Kidney (tissue), 14 donors: ENCODE results near the gene PLCB4. TPM values are rescaled to one million over a fixed set of nuclear protein-coding genes. Genes with fewer than 3 reads are reported as not detected.

Experiments
- DNase-seq, 5 donors: peaks; one replicate each; pipeline ENCODE4 v3.0.0-alpha.2; 2013 to 2020
- FAIRE-seq: peaks from 2 replicates; lab custom pipeline; 2012; peaks lifted over from hg19 to GRCh38; lab: Jason Lieb, UNC
- H3K27ac ChIP-seq, 2 donors: one replicate each; pipeline ENCODE4 v1.7.0; 2013; ENCODE audit warnings: low read depth in 2 of 2, low read length in 2 of 2, inconsistent platforms in 1 of 2
- H3K27me3 ChIP-seq: one replicate; pipeline ENCODE4 v1.7.1; 2013; ENCODE audit warnings: low read length, inconsistent platforms; ENCODE audit not compliant: control insufficient read depth, insufficient read depth
- H3K36me3 ChIP-seq, 3 donors: one replicate each; pipeline versions ENCODE4 v1.7.0 to v1.7.1; 2013; ENCODE audit warnings: low read length in 3 of 3, control low read depth in 1 of 3, inconsistent platforms in 1 of 3; ENCODE audit not compliant: insufficient read depth in 3 of 3, control insufficient read depth in 2 of 3
- H3K4me1 ChIP-seq, 3 donors: one replicate each; pipeline versions ENCODE4 v1.7.0 to v1.7.1; 2013; ENCODE audit warnings: low read length in 3 of 3, inconsistent platforms in 1 of 3, low read depth in 1 of 3; ENCODE audit not compliant: control insufficient read depth in 2 of 3, insufficient read depth in 2 of 3
- H3K4me3 ChIP-seq, 3 donors: one replicate each; pipeline versions ENCODE4 v1.7.0 to v1.8.1; 2013; ENCODE audit warnings: low read length in 3 of 3, control low read depth in 1 of 3, inconsistent platforms in 1 of 3
- H3K9ac ChIP-seq, 3 donors: one replicate each; pipeline versions ENCODE4 v1.7.0 to v1.7.1; 2013; ENCODE audit warnings: low read length in 3 of 3, control low read depth in 1 of 3, inconsistent platforms in 1 of 3
- H3K9me3 ChIP-seq, 3 donors: one replicate each; pipeline versions ENCODE4 v1.7.0 to v1.7.1; 2013; ENCODE audit warnings: low read length in 3 of 3, control low read depth in 1 of 3, inconsistent platforms in 1 of 3; ENCODE audit not compliant: control insufficient read depth in 2 of 3, insufficient read depth in 1 of 3
- intact Hi-C: fragments of 100-400 bp; cut with DNase I; formaldehyde crosslinking; loops from one replicate; pipeline ENCODE4 v1.11.1; 2022
- polyA plus RNA-seq: library from polyadenylated mRNA; stranded (reverse); fragments of 350-450 nt; fragmentation: Illumina TruSeq; extraction: RNeasy Lipid Tissue Mini Kit (QIAGEN cat#74804); gene quantifications from one replicate; pipeline ENCODE4 v1.2.3, GENCODE V29; 2014; ENCODE audit warnings: low read depth, low replicate concordance; ENCODE audit not compliant: insufficient read depth
- total RNA-seq: library from RNA; stranded (reverse); fragmentation: NEBNext Ultra II Directional; extraction: Animal tissue kit (Norgen Biotek cat#: 25700); gene quantifications from one replicate; pipeline ENCODE4 v1.2.1, GENCODE V29; 2021
- TF ChIP-seq, protein P1 (sequence below): IDR thresholded peaks from 3 replicates; pipeline ENCODE4 v1.5.1; 2012; ENCODE audit warnings: mild to moderate bottlenecking, moderate library complexity, borderline replicate concordance; ENCODE audit not compliant: insufficient read depth; ENCODE audit errors: extremely low read depth
- donor health status: control.
- donor health status: control.
- donor health status: control.
- donor health status: control.
- donor health status: control.
- donor health status: DM: yes; HTN: yes; CAD: no.
- donor health status: Normal renal cell carcinoma (clear cell type).

The PLCB4 gene
- total and polyA plus RNA-seq, 2 donors from 2014 or later: 2.8 to 17.7 TPM

DNA sequence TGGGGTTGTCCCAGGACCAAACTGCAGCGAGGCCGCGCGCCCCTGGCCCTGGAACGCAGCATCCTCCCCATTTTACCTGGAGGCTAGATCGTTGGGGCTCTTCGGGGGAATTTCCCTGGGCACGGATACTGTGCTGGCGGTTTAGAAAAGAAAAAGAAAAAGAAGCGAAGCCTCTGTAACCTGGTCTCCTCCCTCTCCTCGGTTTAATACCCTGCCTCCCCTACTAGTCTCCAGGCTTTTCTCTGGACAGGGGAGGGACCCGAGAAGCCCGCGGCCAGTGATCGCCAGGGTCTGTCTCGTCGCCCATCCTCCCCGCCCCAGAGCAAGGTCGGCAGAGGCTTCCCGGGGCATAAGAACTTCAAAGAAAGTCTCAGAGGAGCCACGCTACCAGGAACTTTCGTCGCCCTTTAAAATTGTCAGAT, 439.4 kb downstream of the PLCB4 start:
- TF ChIP-seq, protein P1, sequence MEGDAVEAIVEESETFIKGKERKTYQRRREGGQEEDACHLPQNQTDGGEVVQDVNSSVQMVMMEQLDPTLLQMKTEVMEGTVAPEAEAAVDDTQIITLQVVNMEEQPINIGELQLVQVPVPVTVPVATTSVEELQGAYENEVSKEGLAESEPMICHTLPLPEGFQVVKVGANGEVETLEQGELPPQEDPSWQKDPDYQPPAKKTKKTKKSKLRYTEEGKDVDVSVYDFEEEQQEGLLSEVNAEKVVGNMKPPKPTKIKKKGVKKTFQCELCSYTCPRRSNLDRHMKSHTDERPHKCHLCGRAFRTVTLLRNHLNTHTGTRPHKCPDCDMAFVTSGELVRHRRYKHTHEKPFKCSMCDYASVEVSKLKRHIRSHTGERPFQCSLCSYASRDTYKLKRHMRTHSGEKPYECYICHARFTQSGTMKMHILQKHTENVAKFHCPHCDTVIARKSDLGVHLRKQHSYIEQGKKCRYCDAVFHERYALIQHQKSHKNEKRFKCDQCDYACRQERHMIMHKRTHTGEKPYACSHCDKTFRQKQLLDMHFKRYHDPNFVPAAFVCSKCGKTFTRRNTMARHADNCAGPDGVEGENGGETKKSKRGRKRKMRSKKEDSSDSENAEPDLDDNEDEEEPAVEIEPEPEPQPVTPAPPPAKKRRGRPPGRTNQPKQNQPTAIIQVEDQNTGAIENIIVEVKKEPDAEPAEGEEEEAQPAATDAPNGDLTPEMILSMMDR: no peak
- Histone ChIP-seq H3K27ac (no peak overlapping the region), H3K9ac (no peak overlapping the region), H3K27me3 (peaks cover 49% of the 10 kb centered on the region), H3K4me1 (peaks cover 0 to 2% (median 0%) of the 10 kb centered on the region in 3 donors), H3K4me3 (no peak overlapping the region), H3K36me3 (no peaks in the 10 kb centered on the region), H3K9me3 (no peaks in the 10 kb centered on the region)
- DNase-seq: peak in 1 of 5 donors; percentile 11
- intact Hi-C loops: no loop called here
- no peak for FAIRE-seq

DNA sequence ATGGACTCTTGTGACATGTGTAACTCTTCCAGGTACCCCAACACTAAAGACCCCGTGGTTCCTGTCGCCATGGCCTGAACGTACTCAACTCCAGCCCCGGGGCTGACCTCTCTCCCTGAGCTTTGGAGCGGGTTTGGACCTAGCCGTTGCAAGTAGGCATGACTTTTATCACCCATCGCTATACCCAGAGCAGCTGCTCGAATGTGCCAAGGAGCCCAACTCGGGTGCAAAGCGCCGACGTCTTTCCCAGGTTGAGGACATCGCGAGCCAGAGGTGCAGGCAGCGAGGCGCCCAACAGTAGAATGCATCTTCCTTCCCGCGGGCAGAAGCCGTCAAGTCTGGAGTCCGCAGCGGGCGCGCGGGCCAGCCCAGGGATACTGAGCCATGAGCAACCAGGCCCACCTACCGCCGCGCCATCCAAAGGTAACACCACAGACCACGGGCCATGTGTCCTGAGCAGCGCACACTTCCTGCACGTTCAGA, 439.9 kb downstream of the PLCB4 start:
- Histone ChIP-seq H3K4me1 (peaks cover 0 to 2% (median 0%) of the 10 kb centered on the region in 3 donors), H3K9ac (no peak overlapping the region), H3K4me3 (no peak overlapping the region), H3K27me3 (peaks cover 51% of the 10 kb centered on the region), H3K27ac (no peak overlapping the region), H3K9me3 (no peaks in the 10 kb centered on the region), H3K36me3 (no peaks in the 10 kb centered on the region)
- TF ChIP-seq, protein P1: no peak
- FAIRE-seq (no peak), DNase-seq (peak in 2 of 5 donors; percentile 13 to 18)
- intact Hi-C loops: no loop called here

DNA sequence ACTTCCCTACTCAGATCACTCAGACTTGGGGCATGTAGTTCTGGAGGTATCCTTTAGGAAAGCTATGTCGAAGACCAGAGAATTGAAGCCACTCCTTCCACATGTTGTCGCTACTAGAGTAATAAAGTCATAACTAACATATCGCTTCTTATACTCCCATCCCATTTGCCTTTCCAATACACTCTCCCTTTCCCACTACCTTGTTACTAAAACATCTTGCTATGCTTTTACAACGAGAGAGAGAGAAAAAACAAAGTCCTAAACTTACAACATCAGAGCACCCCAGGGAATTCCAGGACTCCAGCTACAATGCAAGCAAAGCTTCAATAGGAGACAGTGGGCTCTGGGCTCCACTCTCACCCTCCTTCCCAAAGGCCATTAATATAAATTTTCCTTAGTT, 440.4 kb downstream of the PLCB4 start:
- DNase-seq (no peak), FAIRE-seq (no peak)
- Histone ChIP-seq H3K4me1 (peaks cover 0 to 2% (median 0%) of the 10 kb centered on the region in 3 donors), H3K4me3 (no peak overlapping the region), H3K36me3 (no peaks in the 10 kb centered on the region), H3K9me3 (no peaks in the 10 kb centered on the region), H3K27me3 (peaks cover 54% of the 10 kb centered on the region), H3K9ac (no peak overlapping the region), H3K27ac (no peak overlapping the region)
- intact Hi-C loops: no loop called here
- TF ChIP-seq, protein P1: no peak

DNA sequence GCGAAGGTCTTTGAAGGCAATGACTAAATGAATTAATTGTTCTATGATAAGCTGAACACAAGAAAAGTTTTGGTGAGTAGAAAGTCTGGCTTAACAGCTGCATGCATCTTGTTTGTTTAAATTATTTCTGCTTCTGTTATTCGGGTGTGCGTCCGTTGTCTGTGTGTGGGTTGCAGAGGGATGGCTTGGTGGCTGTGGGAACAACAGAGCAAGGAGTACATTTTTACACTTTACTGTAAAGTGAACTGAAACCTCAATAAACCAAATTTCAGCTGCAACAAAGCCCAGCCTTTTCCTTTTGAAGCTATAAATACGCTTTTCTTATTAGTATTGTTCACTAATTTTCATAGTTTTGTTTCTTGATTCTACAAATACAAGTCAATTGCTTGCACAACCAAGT, 442.0 kb downstream of the PLCB4 start:
- Histone ChIP-seq H3K9me3 (no peaks in the 10 kb centered on the region), H3K36me3 (no peaks in the 10 kb centered on the region), H3K9ac (no peak overlapping the region), H3K4me3 (no peak overlapping the region), H3K27me3 (peaks cover 48% of the 10 kb centered on the region), H3K27ac (no peak overlapping the region), H3K4me1 (peaks cover 0 to 6% (median 0%) of the 10 kb centered on the region in 3 donors)
- TF ChIP-seq, protein P1: no peak
- intact Hi-C loops: no loop called here
- DNase-seq (no peak), FAIRE-seq (no peak)
